HG02588 (cell line): Measurements from ENCODE around the gene UBE3D.
"Not testable (repeated sequence)": the region's sequence is repeated elsewhere in the genome, so short reads cannot be mapped to it uniquely, and the experiment has no call there.

Experiments
- ATAC-seq: cut with Tn5 transposase; IDR thresholded peaks from one replicate; pipeline ENCODE4 v1.9.1; 2021; ENCODE audit warnings: mild to moderate bottlenecking, moderate library complexity; ENCODE audit not compliant: unreplicated experiment

The UBE3D gene

GRCh38 chr6:82917346-82918064 lies 148.1 kb downstream of the UBE3D start:
- no peak for ATAC-seq

- ATAC-seq = no peak
These were observed 150.0 kb downstream of the UBE3D start for GRCh38 chr6:82915666-82916065.

- no peak for ATAC-seq
These were observed 151.1 kb downstream of the UBE3D start for GRCh38 chr6:82914511-82914910.

- no peak for ATAC-seq
These were observed 154.8 kb downstream of the UBE3D start for GRCh38 chr6:82910820-82911219.

- ATAC-seq = no peak
These were observed 155.2 kb downstream of the UBE3D start for GRCh38 chr6:82910395-82910794.

- ATAC-seq = no peak
These were observed 156.1 kb downstream of the UBE3D start for GRCh38 chr6:82909551-82909950.

GRCh38 chr6:82908661-82909060 lies 157.0 kb downstream of the UBE3D start:
- no peak for ATAC-seq

GRCh38 chr6:82906951-82907350 lies 158.7 kb downstream of the UBE3D start:
- ATAC-seq = no peak

GRCh38 chr6:82906489-82906888 lies 159.2 kb downstream of the UBE3D start:
- ATAC-seq = no peak

- ATAC-seq = no peak
These were observed 160.8 kb downstream of the UBE3D start for GRCh38 chr6:82904860-82905259.

- ATAC-seq = no peak
These were observed 161.4 kb downstream of the UBE3D start for GRCh38 chr6:82904257-82904656.

- ATAC-seq = no peak
These were observed 163.4 kb downstream of the UBE3D start for GRCh38 chr6:82902290-82902689.

GRCh38 chr6:82894653-82895259 lies 170.9 kb downstream of the UBE3D start:
- ATAC-seq = no peak

- no peak for ATAC-seq
These were observed 171.6 kb downstream of the UBE3D start for GRCh38 chr6:82893889-82894652.

GRCh38 chr6:82891503-82891902 lies 174.1 kb downstream of the UBE3D start:
- ATAC-seq = not testable (repeated sequence)

- ATAC-seq = no peak
These were observed 174.6 kb downstream of the UBE3D start for GRCh38 chr6:82891076-82891475.

- ATAC-seq = no peak
These were observed 175.4 kb downstream of the UBE3D start for GRCh38 chr6:82890240-82890639.

- ATAC-seq = no peak
These were observed 176.5 kb downstream of the UBE3D start for GRCh38 chr6:82889143-82889542.

GRCh38 chr6:82882363-82883023 lies 183.1 kb downstream of the UBE3D start:
- no peak for ATAC-seq

GRCh38 chr6:82881519-82881918 lies 184.1 kb downstream of the UBE3D start:
- ATAC-seq = no peak

- no peak for ATAC-seq
These were observed 186.8 kb downstream of the UBE3D start for GRCh38 chr6:82878812-82879211.
